HEK293 (cell line): Measurements from ENCODE around the gene C17orf113.

Experiments used
- CTCF ChIA-PET: fragments of 350-600 bp; formaldehyde crosslinking; extraction: SDS; loops from one replicate; lab custom pipeline; 2021; ENCODE audit warnings: antibody characterized with exemption; lab: Yijun Ruan, JAX
- POLR2A ChIA-PET: fragments of 300-600 bp; formaldehyde crosslinking; extraction: SDS; loops from one replicate; lab custom pipeline; 2020; ENCODE audit warnings: antibody characterized with exemption, inconsistent platforms; lab: Yijun Ruan, JAX
- H3K27ac ChIP-seq: fragments of 200-500 bp; sonication (Bioruptor generic); 2 replicates; pipeline ENCODE4 v1.5.1; 2014; ENCODE audit warnings: low read depth, low read length, control low read depth, inconsistent platforms; ENCODE audit errors: extremely low read depth
- H3K36me3 ChIP-seq, 2 experiments: fragments of 200-500 bp in 1 of 2; sonication (Bioruptor generic) in 1 of 2; 1 replicate in 1 of 2; 2 replicates in 1 of 2; pipeline ENCODE4 v1.5.1; 2014 to 2017; ENCODE audit warnings: inconsistent platforms in 2 of 2, low read length in 2 of 2; ENCODE audit not compliant: control insufficient read depth in 2 of 2, insufficient read depth in 1 of 2
- H3K4me1 ChIP-seq: fragments of 200-500 bp; sonication (Bioruptor generic); 2 replicates; pipeline ENCODE4 v1.5.1; 2014; ENCODE audit warnings: mild to moderate bottlenecking, low read length, inconsistent platforms; ENCODE audit not compliant: control insufficient read depth, insufficient read depth
- H3K4me3 ChIP-seq: 2 replicates; pipeline ENCODE4 v1.5.1; 2011; ENCODE audit warnings: low read depth, mild to moderate bottlenecking, control low read depth, low read length, moderate library complexity
- H3K9me3 ChIP-seq: fragments of 200-500 bp; sonication (Bioruptor generic); 2 replicates; pipeline ENCODE4 v1.5.1; 2014; ENCODE audit warnings: low read depth, low read length, inconsistent platforms; ENCODE audit not compliant: control insufficient read depth, insufficient read depth
- GLIS1 ChIP-seq: fragments of 450-650 bp; formaldehyde crosslinking; IDR thresholded peaks from 2 replicates; pipeline ENCODE4 v1.5.1; 2016; ENCODE audit warnings: missing biosample characterization, missing genetic modification characterization
- GLIS2 ChIP-seq: fragments of 450-650 bp; formaldehyde crosslinking; IDR thresholded peaks from 2 replicates; pipeline ENCODE4 v1.5.1; 2016; ENCODE audit warnings: missing biosample characterization, missing genetic modification characterization
- HOXA7 ChIP-seq: sonication (generic); formaldehyde crosslinking; IDR thresholded peaks from 2 replicates; pipeline ENCODE4 v1.8.1; 2022; ENCODE audit warnings: missing genetic modification reagents, borderline replicate concordance
- PRDM10 ChIP-seq: fragments of 450-650 bp; formaldehyde crosslinking; IDR thresholded peaks from 2 replicates; pipeline ENCODE4 v1.5.1; 2016; ENCODE audit warnings: missing biosample characterization, missing genetic modification characterization
- RBAK ChIP-seq: fragments of 450-650 bp; formaldehyde crosslinking; IDR thresholded peaks from 2 replicates; pipeline ENCODE4 v1.5.1; 2016; ENCODE audit warnings: missing biosample characterization, missing genetic modification characterization
- SALL2 ChIP-seq: fragments of 450-650 bp; formaldehyde crosslinking; IDR thresholded peaks from 2 replicates; pipeline ENCODE4 v1.5.0; 2017; ENCODE audit warnings: missing biosample characterization, mild to moderate bottlenecking, missing genetic modification characterization, borderline replicate concordance
- SP2 ChIP-seq: fragments of 450-650 bp; formaldehyde crosslinking; IDR thresholded peaks from 2 replicates; pipeline ENCODE4 v1.5.1; 2016; ENCODE audit warnings: missing biosample characterization, missing genetic modification characterization
- SP7 ChIP-seq: fragments of 450-650 bp; formaldehyde crosslinking; IDR thresholded peaks from 2 replicates; pipeline ENCODE4 v1.5.1; 2016; ENCODE audit warnings: missing biosample characterization, missing genetic modification characterization
- ZBTB1 ChIP-seq: fragments of 450-650 bp; formaldehyde crosslinking; IDR thresholded peaks from 2 replicates; pipeline ENCODE4 v1.5.1; 2016; ENCODE audit warnings: missing biosample characterization, missing genetic modification characterization
- ZBTB49 ChIP-seq: fragments of 450-650 bp; formaldehyde crosslinking; IDR thresholded peaks from 2 replicates; pipeline ENCODE4 v1.5.1; 2016; ENCODE audit warnings: missing biosample characterization, missing genetic modification characterization, low read depth
- ZBTB6 ChIP-seq: fragments of 450-650 bp; formaldehyde crosslinking; IDR thresholded peaks from 2 replicates; pipeline ENCODE4 v1.5.1; 2017; ENCODE audit warnings: missing biosample characterization, missing genetic modification characterization
- ZFP41 ChIP-seq: fragments of 450-650 bp; formaldehyde crosslinking; IDR thresholded peaks from 2 replicates; pipeline ENCODE4 v1.5.1; 2016; ENCODE audit warnings: missing biosample characterization, missing genetic modification characterization, borderline replicate concordance
- ZFP69B ChIP-seq: fragments of 450-650 bp; formaldehyde crosslinking; IDR thresholded peaks from 2 replicates; pipeline ENCODE4 v1.5.1; 2016; ENCODE audit warnings: missing biosample characterization, missing genetic modification characterization
- ZNF169 ChIP-seq: fragments of 450-650 bp; formaldehyde crosslinking; IDR thresholded peaks from 2 replicates; pipeline ENCODE4 v1.5.1; 2016; ENCODE audit warnings: missing biosample characterization, missing genetic modification characterization
- ZNF239 ChIP-seq: fragments of 450-650 bp; formaldehyde crosslinking; IDR thresholded peaks from 2 replicates; pipeline ENCODE4 v1.5.1; 2016; ENCODE audit warnings: missing biosample characterization, missing genetic modification characterization
- ZNF280D ChIP-seq: fragments of 450-650 bp; formaldehyde crosslinking; IDR thresholded peaks from 2 replicates; pipeline ENCODE4 v1.5.1; 2016; ENCODE audit warnings: missing biosample characterization, missing genetic modification characterization
- ZNF311 ChIP-seq: fragments of 450-650 bp; formaldehyde crosslinking; IDR thresholded peaks from 2 replicates; pipeline ENCODE4 v1.5.1; 2017; ENCODE audit warnings: missing biosample characterization, missing genetic modification characterization, borderline replicate concordance
- ZNF37A ChIP-seq: fragments of 450-650 bp; IDR thresholded peaks from 2 replicates; pipeline ENCODE4 v1.5.1; 2018; ENCODE audit warnings: missing biosample characterization, missing genetic modification characterization
- ZNF398 ChIP-seq: fragments of 450-650 bp; formaldehyde crosslinking; IDR thresholded peaks from 2 replicates; pipeline ENCODE4 v1.5.1; 2017; ENCODE audit warnings: missing biosample characterization, missing genetic modification characterization
- ZNF692 ChIP-seq: fragments of 450-650 bp; formaldehyde crosslinking; IDR thresholded peaks from 2 replicates; pipeline ENCODE4 v1.5.1; 2016; ENCODE audit warnings: missing biosample characterization, missing genetic modification characterization
- ZNF747 ChIP-seq: fragments of 450-650 bp; formaldehyde crosslinking; IDR thresholded peaks from 2 replicates; pipeline ENCODE4 v1.5.1; 2016; ENCODE audit warnings: missing biosample characterization, missing genetic modification characterization

C17orf113 gene

GRCh38 chr17:42071810-42072209 is 21.4 kb upstream of the C17orf113 start:
- Histone ChIP-seq H3K36me3 (no peaks in the 10 kb centered on the region), H3K4me3 (no peak overlapping the region)
- peak; percentile 49; the same call in 1 of the 2 replicates for TF ChIP-seq GLIS1
- TF ChIP-seq ZBTB6, result no peak
- peak; percentile 87 for TF ChIP-seq PRDM10 (tag by site-specific recombination)
- TF ChIP-seq ZFP41 (tag by site-specific recombination), result no peak
- no peak for TF ChIP-seq SALL2 (tag by site-specific recombination)
- no peak for TF ChIP-seq HOXA7 (CRISPR knock-in tag)
- no peak for TF ChIP-seq ZBTB1 (tag by site-specific recombination)
- TF ChIP-seq ZNF311 (tag by site-specific recombination), result no peak
- no peak for TF ChIP-seq ZBTB49 (tag by site-specific recombination)
- TF ChIP-seq GLIS2, result peak; percentile 57; the same call in 1 of the 2 replicates
- no peak for TF ChIP-seq ZNF747 (tag by site-specific recombination)
- TF ChIP-seq ZNF169, result no peak
- TF ChIP-seq ZNF280D (tag by site-specific recombination), result no peak
- no peak for TF ChIP-seq ZFP69B (tag by site-specific recombination)
- TF ChIP-seq ZNF239 (tag by site-specific recombination), result no peak
- no peak for TF ChIP-seq SP7 (tag by site-specific recombination)
- peak; percentile 63 for TF ChIP-seq ZNF398 (tag by site-specific recombination)
- no peak for TF ChIP-seq ZNF692
- TF ChIP-seq SP2 (tag by site-specific recombination), result no peak
- no peak for TF ChIP-seq RBAK (tag by site-specific recombination)
- TF ChIP-seq ZNF37A (tag by site-specific recombination), result no peak

More at GRCh38 chr17:42071810-42072209, 21.4 kb upstream of the C17orf113 start:
- Histone ChIP-seq H3K4me1 (no peaks in the 10 kb centered on the region), H3K27ac (no peak overlapping the region), H3K9me3 (no peaks in the 10 kb centered on the region)
- ChIA-PET POLR2A (no interaction called here), CTCF (interaction anchor here (0.5 to 1.7 kb wide), 5 partner anchors 11 to 44 kb away, joined by 3 to 8 read pairs (median 3); no protein-coding TSS in a partner anchor)
